ENCODE results near the gene SEC24D.

Gene SEC24D

GRCh38 chr4:118826723-118827444 lies 9.0 kb downstream of the SEC24D start:
- peaks cover 2% of the 10 kb centered on the region; the same call in 1 of the 2 replicates for H3K36me3 ChIP-seq (ENCODE audit: control insufficient read depth, insufficient read depth, low read length)
- no CpG with 5 or more reads among the region's 2 CpGs for WGBS (ENCODE audit: insufficient coverage, insufficient read length)
- no peak for DNase-seq (ENCODE audit: low read depth, low spot score)
- H3K9me3 ChIP-seq (ENCODE audit: control insufficient read depth, insufficient read depth, low read length), result no peaks in the 10 kb centered on the region
- no peak overlapping the region for H3K4me3 ChIP-seq (ENCODE audit: low read length)
- 0 out of 2 replicates have a peak, but pooled peaks cover 1% of the 10 kb centered on the region for H3K4me1 ChIP-seq (ENCODE audit: control insufficient read depth, insufficient read depth, low read length)
- no peaks in the 10 kb centered on the region for H3K27me3 ChIP-seq (ENCODE audit: control insufficient read depth, insufficient read depth, low read length)
- H3K27ac ChIP-seq (ENCODE audit: low read length), result no peak overlapping the region

- WGBS (ENCODE audit: insufficient coverage, insufficient read length), result no CpG with 5 or more reads among the region's 3 CpGs
- DNase-seq (ENCODE audit: low read depth, low spot score), result no peak
- Histone ChIP-seq H3K27ac (ENCODE audit: low read length) (no peak overlapping the region), H3K27me3 (ENCODE audit: control insufficient read depth, insufficient read depth, low read length) (no peaks in the 10 kb centered on the region), H3K4me1 (ENCODE audit: control insufficient read depth, insufficient read depth, low read length) (0 out of 2 replicates have a peak, but pooled peaks cover 1% of the 10 kb centered on the region), H3K36me3 (ENCODE audit: control insufficient read depth, insufficient read depth, low read length) (peaks cover 2% of the 10 kb centered on the region; the same call in 1 of the 2 replicates), H3K4me3 (ENCODE audit: low read length) (no peak overlapping the region), H3K9me3 (ENCODE audit: control insufficient read depth, insufficient read depth, low read length) (no peaks in the 10 kb centered on the region)
These were observed 10.1 kb downstream of the SEC24D start for GRCh38 chr4:118825799-118826198.

- no peak overlapping the region for H3K27ac ChIP-seq (ENCODE audit: low read length)
- 0 out of 2 replicates have a peak, but pooled peaks cover 1% of the 10 kb centered on the region for H3K4me1 ChIP-seq (ENCODE audit: control insufficient read depth, insufficient read depth, low read length)
- no peak for DNase-seq (ENCODE audit: low read depth, low spot score)
- peaks cover 2% of the 10 kb centered on the region; the same call in 1 of the 2 replicates for H3K36me3 ChIP-seq (ENCODE audit: control insufficient read depth, insufficient read depth, low read length)
- no peak overlapping the region for H3K4me3 ChIP-seq (ENCODE audit: low read length)
- H3K27me3 ChIP-seq (ENCODE audit: control insufficient read depth, insufficient read depth, low read length), result no peaks in the 10 kb centered on the region
- H3K9me3 ChIP-seq (ENCODE audit: control insufficient read depth, insufficient read depth, low read length), result no peaks in the 10 kb centered on the region
- WGBS (ENCODE audit: insufficient coverage, insufficient read length), result no CpG with 5 or more reads among the region's 5 CpGs
These were observed 11.8 kb downstream of the SEC24D start for GRCh38 chr4:118824141-118824540.

- Histone ChIP-seq H3K36me3 (ENCODE audit: control insufficient read depth, insufficient read depth, low read length) (peaks cover 2% of the 10 kb centered on the region; the same call in 1 of the 2 replicates), H3K4me3 (ENCODE audit: low read length) (no peak overlapping the region), H3K27me3 (ENCODE audit: control insufficient read depth, insufficient read depth, low read length) (no peaks in the 10 kb centered on the region), H3K9me3 (ENCODE audit: control insufficient read depth, insufficient read depth, low read length) (no peaks in the 10 kb centered on the region), H3K27ac (ENCODE audit: low read length) (no peak overlapping the region), H3K4me1 (ENCODE audit: control insufficient read depth, insufficient read depth, low read length) (0 out of 2 replicates have a peak, but pooled peaks cover 1% of the 10 kb centered on the region)
- no CpG with 5 or more reads among the region's 2 CpGs for WGBS (ENCODE audit: insufficient coverage, insufficient read length)
- DNase-seq (ENCODE audit: low read depth, low spot score), result no peak
These were observed 12.5 kb downstream of the SEC24D start for GRCh38 chr4:118823471-118823870.

GRCh38 chr4:118821590-118822293 lies 14.2 kb downstream of the SEC24D start:
- no peak for DNase-seq (ENCODE audit: low read depth, low spot score)
- Histone ChIP-seq H3K4me1 (ENCODE audit: control insufficient read depth, insufficient read depth, low read length) (no peaks in the 10 kb centered on the region), H3K36me3 (ENCODE audit: control insufficient read depth, insufficient read depth, low read length) (peaks cover 2% of the 10 kb centered on the region; the same call in 1 of the 2 replicates), H3K9me3 (ENCODE audit: control insufficient read depth, insufficient read depth, low read length) (no peaks in the 10 kb centered on the region), H3K4me3 (ENCODE audit: low read length) (no peak overlapping the region), H3K27me3 (ENCODE audit: control insufficient read depth, insufficient read depth, low read length) (no peaks in the 10 kb centered on the region), H3K27ac (ENCODE audit: low read length) (no peak overlapping the region)
- no CpG with 5 or more reads among the region's 5 CpGs for WGBS (ENCODE audit: insufficient coverage, insufficient read length)

GRCh38 chr4:118817178-118817930 lies 18.6 kb downstream of the SEC24D start:
- Histone ChIP-seq H3K36me3 (ENCODE audit: control insufficient read depth, insufficient read depth, low read length) (peaks cover 13% of the 10 kb centered on the region; the same call in 1 of the 2 replicates), H3K27ac (ENCODE audit: low read length) (no peak overlapping the region), H3K4me3 (ENCODE audit: low read length) (no peak overlapping the region), H3K9me3 (ENCODE audit: control insufficient read depth, insufficient read depth, low read length) (no peaks in the 10 kb centered on the region), H3K27me3 (ENCODE audit: control insufficient read depth, insufficient read depth, low read length) (no peaks in the 10 kb centered on the region), H3K4me1 (ENCODE audit: control insufficient read depth, insufficient read depth, low read length) (no peaks in the 10 kb centered on the region)
- WGBS (ENCODE audit: insufficient coverage, insufficient read length), result no CpG with 5 or more reads among the region's 4 CpGs
- no peak for DNase-seq (ENCODE audit: low read depth, low spot score)

GRCh38 chr4:118816538-118817177 lies 19.3 kb downstream of the SEC24D start:
- no CpG with 5 or more reads among the region's 1 CpG for WGBS (ENCODE audit: insufficient coverage, insufficient read length)
- Histone ChIP-seq H3K4me3 (ENCODE audit: low read length) (no peak overlapping the region), H3K9me3 (ENCODE audit: control insufficient read depth, insufficient read depth, low read length) (no peaks in the 10 kb centered on the region), H3K27me3 (ENCODE audit: control insufficient read depth, insufficient read depth, low read length) (no peaks in the 10 kb centered on the region), H3K36me3 (ENCODE audit: control insufficient read depth, insufficient read depth, low read length) (peaks cover 17% of the 10 kb centered on the region; the same call in 1 of the 2 replicates), H3K4me1 (ENCODE audit: control insufficient read depth, insufficient read depth, low read length) (no peaks in the 10 kb centered on the region), H3K27ac (ENCODE audit: low read length) (no peak overlapping the region)
- DNase-seq (ENCODE audit: low read depth, low spot score), result no peak

GRCh38 chr4:118814891-118815290 lies 21.0 kb downstream of the SEC24D start:
- Histone ChIP-seq H3K27me3 (ENCODE audit: control insufficient read depth, insufficient read depth, low read length) (no peaks in the 10 kb centered on the region), H3K4me1 (ENCODE audit: control insufficient read depth, insufficient read depth, low read length) (no peaks in the 10 kb centered on the region), H3K9me3 (ENCODE audit: control insufficient read depth, insufficient read depth, low read length) (no peaks in the 10 kb centered on the region), H3K27ac (ENCODE audit: low read length) (no peak overlapping the region), H3K36me3 (ENCODE audit: control insufficient read depth, insufficient read depth, low read length) (peaks cover 17% of the 10 kb centered on the region; the same call in 1 of the 2 replicates), H3K4me3 (ENCODE audit: low read length) (no peak overlapping the region)
- no CpG with 5 or more reads among the region's 3 CpGs for WGBS (ENCODE audit: insufficient coverage, insufficient read length)
- no peak for DNase-seq (ENCODE audit: low read depth, low spot score)

GRCh38 chr4:118814058-118814457 lies 21.9 kb downstream of the SEC24D start:
- WGBS (ENCODE audit: insufficient coverage, insufficient read length), result no CpG with 5 or more reads among the region's 4 CpGs
- Histone ChIP-seq H3K36me3 (ENCODE audit: control insufficient read depth, insufficient read depth, low read length) (peaks cover 20% of the 10 kb centered on the region; the same call in 1 of the 2 replicates), H3K4me3 (ENCODE audit: low read length) (no peak overlapping the region), H3K9me3 (ENCODE audit: control insufficient read depth, insufficient read depth, low read length) (no peaks in the 10 kb centered on the region), H3K27ac (ENCODE audit: low read length) (no peak overlapping the region), H3K4me1 (ENCODE audit: control insufficient read depth, insufficient read depth, low read length) (no peaks in the 10 kb centered on the region), H3K27me3 (ENCODE audit: control insufficient read depth, insufficient read depth, low read length) (no peaks in the 10 kb centered on the region)
- no peak for DNase-seq (ENCODE audit: low read depth, low spot score)

GRCh38 chr4:118813561-118813960 lies 22.4 kb downstream of the SEC24D start:
- Histone ChIP-seq H3K36me3 (ENCODE audit: control insufficient read depth, insufficient read depth, low read length) (peaks cover 20% of the 10 kb centered on the region; the same call in 1 of the 2 replicates), H3K4me1 (ENCODE audit: control insufficient read depth, insufficient read depth, low read length) (no peaks in the 10 kb centered on the region), H3K4me3 (ENCODE audit: low read length) (no peak overlapping the region), H3K9me3 (ENCODE audit: control insufficient read depth, insufficient read depth, low read length) (no peaks in the 10 kb centered on the region), H3K27ac (ENCODE audit: low read length) (no peak overlapping the region), H3K27me3 (ENCODE audit: control insufficient read depth, insufficient read depth, low read length) (no peaks in the 10 kb centered on the region)
- no CpG with 5 or more reads among the region's 3 CpGs for WGBS (ENCODE audit: insufficient coverage, insufficient read length)
- DNase-seq (ENCODE audit: low read depth, low spot score), result no peak
